ENCODE data around the gene ARHGEF4. TPM values are rescaled to one million over a fixed set of nuclear protein-coding genes. Genes with fewer than 3 reads are reported as not detected.

ARHGEF4 gene
- total RNA-seq, 1 experiment from 2014 or later, result 26.6 TPM

DNA sequence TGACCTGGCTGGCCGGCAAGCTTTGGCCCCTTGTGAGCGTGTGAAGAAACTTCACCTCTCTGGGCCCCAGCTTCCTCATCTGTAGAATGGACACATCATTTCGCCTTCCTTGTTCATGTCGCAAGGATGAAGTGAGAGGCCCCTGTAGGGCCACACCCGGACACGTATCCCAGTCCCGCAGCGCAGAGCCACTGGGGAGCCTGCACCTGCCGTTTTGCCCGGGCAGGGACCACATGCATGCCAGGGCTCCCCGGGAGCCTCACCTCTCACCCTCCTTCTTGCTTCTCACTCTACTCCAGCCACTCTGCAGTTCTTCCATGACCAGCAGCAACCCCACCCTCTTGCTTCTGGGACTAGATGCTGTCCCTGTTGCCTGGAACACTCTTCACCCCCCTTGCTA is 179.1 kb downstream of the ARHGEF4 start:
- H3K9me3 ChIP-seq (ENCODE audit: control insufficient read depth in 1 of 2, insufficient read depth in 1 of 2, low read depth in 1 of 2, low read length in 2 of 2), result no peaks in the 10 kb centered on the region
- no peak overlapping the region for H3K9ac ChIP-seq (ENCODE audit: low read length)
- no peak overlapping the region for H2AFZ ChIP-seq (ENCODE audit: low read depth, low read length, poor library complexity, severe bottlenecking)
- H3K79me2 ChIP-seq (ENCODE audit: insufficient read depth, low read length), result no peaks in the 10 kb centered on the region
- CTCF ChIA-PET, result no interaction called here
- no peak for DNase-seq (ENCODE audit: low read depth, low spot score)
- POLR2A ChIA-PET, result no interaction called here
- intact Hi-C loops (cut with micrococcal nuclease), result no loop called here
- no peaks in the 10 kb centered on the region for H3K27me3 ChIP-seq (ENCODE audit: insufficient read depth, low read length)
- H3K4me3 ChIP-seq (replicated peaks in 1 of 2; ENCODE audit: low read depth in 1 of 2, low read length in 2 of 2), result no peak overlapping the region
- H3K4me1 ChIP-seq (ENCODE audit: control insufficient read depth in 1 of 2, insufficient read depth in 2 of 2, low read length in 2 of 2), result no peaks in the 10 kb centered on the region
- no peaks in the 10 kb centered on the region for H3K9me2 ChIP-seq (ENCODE audit: insufficient read depth)
- TF ChIP-seq POLR2AphosphoS5 (IDR thresholded peaks at IDR 0.05; ENCODE audit: low read depth, low read length), result no peak
- no peak for TF ChIP-seq RAD21 (IDR thresholded peaks at IDR 0.05; ENCODE audit: low read depth)
- TF ChIP-seq SP1 (IDR thresholded peaks at IDR 0.05; ENCODE audit: low read depth), result no peak
- no peak for TF ChIP-seq POLR2A (IDR thresholded peaks at IDR 0.05; ENCODE audit: borderline replicate concordance, extremely low read depth, insufficient read depth, insufficient read length)
- no TSS peak for BruUV-seq (replicated peaks)
- H3K27ac ChIP-seq (ENCODE audit: low read depth, low read length), result no peak overlapping the region
- RAD21 ChIA-PET (ENCODE audit: low non-redundant PET in 1 of 2, low total read pairs in 2 of 2, uncharacterized antibody in 2 of 2, unreplicated experiment in 2 of 2), result no interaction called here
- no peaks in the 10 kb centered on the region for H4K20me1 ChIP-seq (ENCODE audit: insufficient read depth)
- no peak for ATAC-seq
- no peaks in the 10 kb centered on the region for H3K36me3 ChIP-seq (ENCODE audit: control insufficient read depth in 1 of 2, insufficient read depth in 2 of 2, low read length in 2 of 2)
- H3K4me2 ChIP-seq (ENCODE audit: low read length), result no peak overlapping the region

GRCh38 chr2:131016826-131017741 is 180.4 kb downstream of the ARHGEF4 start:
- DNase-seq (ENCODE audit: low read depth, low spot score) (no peak), ATAC-seq (no peak)
- H3K4me3 ChIP-seq (replicated peaks in 1 of 2; ENCODE audit: low read depth in 1 of 2, low read length in 2 of 2), result no peak overlapping the region
- H3K9ac ChIP-seq (ENCODE audit: low read length), result no peak overlapping the region
- RAD21 ChIA-PET (ENCODE audit: low non-redundant PET in 1 of 2, low total read pairs in 2 of 2, uncharacterized antibody in 2 of 2, unreplicated experiment in 2 of 2), result no interaction called here
- H2AFZ ChIP-seq (ENCODE audit: low read depth, low read length, poor library complexity, severe bottlenecking), result no peak overlapping the region
- BruUV-seq (replicated peaks), result no TSS peak
- H3K4me1 ChIP-seq (ENCODE audit: control insufficient read depth in 1 of 2, insufficient read depth in 2 of 2, low read length in 2 of 2), result no peaks in the 10 kb centered on the region
- TF ChIP-seq EZH2 (IDR thresholded peaks at IDR 0.05) (no peak), ZNF274 (IDR thresholded peaks at IDR 0.05; ENCODE audit: low read depth, low read length) (no peak), EZH2phosphoT487 (IDR thresholded peaks at IDR 0.05; ENCODE audit: borderline replicate concordance) (no peak), SRF (IDR thresholded peaks at IDR 0.05; ENCODE audit: low read depth) (no peak), EGR1 (IDR thresholded peaks at IDR 0.05; ENCODE audit: low read depth) (no peak), CTCF (IDR thresholded peaks at IDR 0.05 in 2 of 3, conservative IDR thresholded peaks at IDR 0.05 in 1 of 3; ENCODE audit: borderline replicate concordance in 1 of 3, insufficient read depth in 1 of 3, low read depth in 2 of 3, low read length in 2 of 3) (no peak)
- TF ChIP-seq, protein P1, sequence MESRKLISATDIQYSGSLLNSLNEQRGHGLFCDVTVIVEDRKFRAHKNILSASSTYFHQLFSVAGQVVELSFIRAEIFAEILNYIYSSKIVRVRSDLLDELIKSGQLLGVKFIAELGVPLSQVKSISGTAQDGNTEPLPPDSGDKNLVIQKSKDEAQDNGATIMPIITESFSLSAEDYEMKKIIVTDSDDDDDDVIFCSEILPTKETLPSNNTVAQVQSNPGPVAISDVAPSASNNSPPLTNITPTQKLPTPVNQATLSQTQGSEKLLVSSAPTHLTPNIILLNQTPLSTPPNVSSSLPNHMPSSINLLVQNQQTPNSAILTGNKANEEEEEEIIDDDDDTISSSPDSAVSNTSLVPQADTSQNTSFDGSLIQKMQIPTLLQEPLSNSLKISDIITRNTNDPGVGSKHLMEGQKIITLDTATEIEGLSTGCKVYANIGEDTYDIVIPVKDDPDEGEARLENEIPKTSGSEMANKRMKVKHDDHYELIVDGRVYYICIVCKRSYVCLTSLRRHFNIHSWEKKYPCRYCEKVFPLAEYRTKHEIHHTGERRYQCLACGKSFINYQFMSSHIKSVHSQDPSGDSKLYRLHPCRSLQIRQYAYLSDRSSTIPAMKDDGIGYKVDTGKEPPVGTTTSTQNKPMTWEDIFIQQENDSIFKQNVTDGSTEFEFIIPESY (IDR thresholded peaks at IDR 0.05; ENCODE audit: extremely low read depth, insufficient replicate concordance, low read length), result no peak
- CTCF ChIA-PET, result interaction anchor here (0.6 kb wide), 1 partner anchor 220 kb away, joined by 3 read pairs; no protein-coding TSS in a partner anchor
- no peaks in the 10 kb centered on the region for H3K27me3 ChIP-seq (ENCODE audit: insufficient read depth, low read length)
- intact Hi-C loops (cut with micrococcal nuclease), result no loop called here
- no peaks in the 10 kb centered on the region for H3K9me3 ChIP-seq (ENCODE audit: control insufficient read depth in 1 of 2, insufficient read depth in 1 of 2, low read depth in 1 of 2, low read length in 2 of 2)
- POLR2A ChIA-PET, result no interaction called here
- H3K79me2 ChIP-seq (ENCODE audit: insufficient read depth, low read length), result no peaks in the 10 kb centered on the region
- H3K27ac ChIP-seq (ENCODE audit: low read depth, low read length), result no peak overlapping the region
- no peaks in the 10 kb centered on the region for H3K36me3 ChIP-seq (ENCODE audit: control insufficient read depth in 1 of 2, insufficient read depth in 2 of 2, low read length in 2 of 2)
- H4K20me1 ChIP-seq (ENCODE audit: insufficient read depth), result no peaks in the 10 kb centered on the region
- H3K4me2 ChIP-seq (ENCODE audit: low read length), result no peak overlapping the region
- H3K9me2 ChIP-seq (ENCODE audit: insufficient read depth), result no peaks in the 10 kb centered on the region

Data from HCT116 (cell line).